Smooth muscle cell (in vitro differentiated cells): ENCODE data around the gene LAMC1. TPM values are rescaled to one million over a fixed set of nuclear protein-coding genes. Genes with fewer than 3 reads are reported as not detected.

Source experiments
- DNase-seq: peaks from one replicate; lab custom pipeline; 2025; ENCODE audit not compliant: unreplicated experiment; lab: John Stamatoyannopoulos, UW
- H2AFZ ChIP-seq: fragments of 200-600 bp; sonication (generic); 2 replicates; pipeline ENCODE4 v1.6.0; 2016; ENCODE audit warnings: antibody characterized with exemption, low read depth, mild to moderate bottlenecking
- H3F3A ChIP-seq: fragments of 200-600 bp; sonication (generic); 2 replicates; pipeline ENCODE4 v1.6.0; 2017; ENCODE audit warnings: antibody characterized with exemption, low read depth
- H3K27ac ChIP-seq: fragments of 200-600 bp; sonication (generic); 2 replicates; pipeline ENCODE4 v1.5.1; 2016; ENCODE audit warnings: low read depth, mild to moderate bottlenecking
- H3K27me3 ChIP-seq: fragments of 200-600 bp; sonication (generic); 2 replicates; pipeline ENCODE4 v1.6.1; 2016; ENCODE audit warnings: low read depth, mild to moderate bottlenecking
- H3K36me3 ChIP-seq: fragments of 200-600 bp; sonication (generic); 2 replicates; pipeline ENCODE4 v1.5.1; 2016; ENCODE audit warnings: low read depth
- H3K4me1 ChIP-seq: fragments of 200-600 bp; sonication (generic); 2 replicates; pipeline ENCODE4 v1.5.1; 2016; ENCODE audit warnings: low read depth
- H3K4me2 ChIP-seq: fragments of 200-600 bp; sonication (generic); 2 replicates; pipeline ENCODE4 v1.6.0; 2016; ENCODE audit warnings: mild to moderate bottlenecking
- H3K4me3 ChIP-seq: fragments of 200-600 bp; sonication (generic); 2 replicates; pipeline ENCODE4 v1.5.1; 2016; ENCODE audit warnings: mild to moderate bottlenecking
- H3K79me2 ChIP-seq: fragments of 200-600 bp; sonication (generic); 2 replicates; pipeline ENCODE4 v1.6.0; 2016; ENCODE audit warnings: low read depth, mild to moderate bottlenecking
- H3K9ac ChIP-seq: fragments of 200-600 bp; sonication (generic); 2 replicates; pipeline ENCODE4 v1.6.0; 2016; ENCODE audit warnings: low read depth
- H3K9me3 ChIP-seq: fragments of 200-600 bp; sonication (generic); replicated peaks from 2 replicates; pipeline ENCODE4 v1.5.1; 2016; ENCODE audit warnings: low read depth
- H4K20me1 ChIP-seq: fragments of 200-600 bp; sonication (generic); 2 replicates; pipeline ENCODE4 v1.6.0; 2016; ENCODE audit warnings: low read depth
- CTCF ChIP-seq: fragments of 200-600 bp; sonication (generic); IDR thresholded peaks from 2 replicates; pipeline ENCODE4 v1.5.1; 2017; ENCODE audit warnings: borderline replicate concordance, mild to moderate bottlenecking, antibody characterized with exemption; ENCODE audit not compliant: insufficient read depth, poor library complexity, severe bottlenecking
- WGBS: methylation state at CpG from one replicate; pipeline ENCODE4 v1.1.7; 2016; ENCODE audit warnings: low lambda C conversion rate; 5-methylcytosine and 5-hydroxymethylcytosine counted together
- polyA plus RNA-seq: library from polyadenylated mRNA; unstranded; fragments of >200 nt; fragmentation: Nextera tagmentation; extraction: Ambion mirVana; gene quantifications from 2 replicates; pipeline ENCODE4 v1.2.1, GENCODE V29; 2016
- total RNA-seq: library from RNA; depleted of rRNA; stranded (reverse); fragments of >200 nt; gene quantifications from 2 replicates; pipeline ENCODE4 v1.2.3, GENCODE V29; 2014

Gene LAMC1
- total and polyA plus RNA-seq, 2 experiments from 2014 or later, result 64.9 to 137 TPM

- H3F3A ChIP-seq, result peaks cover 6% of the 10 kb centered on the region
- DNase-seq, result no peak
- no peak overlapping the region for H2AFZ ChIP-seq
- no peaks in the 10 kb centered on the region for H3K36me3 ChIP-seq
- H3K27ac ChIP-seq, result peak overlapping the region; percentile 90
- WGBS, result 62% methylated on average over 5 of the region's 5 CpGs
- peaks cover 68% of the 10 kb centered on the region for H4K20me1 ChIP-seq
- H3K9ac ChIP-seq, result peak overlapping the region; percentile 7
- no peaks in the 10 kb centered on the region for H3K27me3 ChIP-seq
- H3K79me2 ChIP-seq, result peaks cover 96% of the 10 kb centered on the region
- no peaks in the 10 kb centered on the region for H3K9me3 ChIP-seq
- no peak for TF ChIP-seq CTCF
- H3K4me3 ChIP-seq, result no peak overlapping the region
- peak overlapping the region; percentile 37 for H3K4me2 ChIP-seq
- peaks cover 45% of the 10 kb centered on the region for H3K4me1 ChIP-seq
Observed at GRCh38 chr1:183032122-183032921, 9.1 kb downstream of the LAMC1 start.

- Histone ChIP-seq H3K9me3 (no peaks in the 10 kb centered on the region), H2AFZ (no peak overlapping the region), H3F3A (peaks cover 9% of the 10 kb centered on the region), H3K4me3 (no peak overlapping the region), H3K27me3 (no peaks in the 10 kb centered on the region), H3K36me3 (no peaks in the 10 kb centered on the region), H3K4me1 (peaks cover 40% of the 10 kb centered on the region), H3K4me2 (no peak overlapping the region), H3K79me2 (peaks cover 96% of the 10 kb centered on the region), H3K27ac (peak overlapping the region; percentile 43), H4K20me1 (peaks cover 70% of the 10 kb centered on the region), H3K9ac (no peak overlapping the region)
- DNase-seq, result no peak
- no peak for TF ChIP-seq CTCF
- WGBS, result 73% methylated on average over 2 of the region's 2 CpGs
Observed at GRCh38 chr1:183033205-183033604, 10.0 kb downstream of the LAMC1 start.

- Histone ChIP-seq H3K79me2 (peaks cover 95% of the 10 kb centered on the region), H4K20me1 (peaks cover 75% of the 10 kb centered on the region), H3K4me1 (peaks cover 45% of the 10 kb centered on the region), H3K9ac (no peak overlapping the region), H3K4me2 (no peak overlapping the region), H3F3A (peaks cover 14% of the 10 kb centered on the region), H3K4me3 (no peak overlapping the region), H2AFZ (no peak overlapping the region), H3K27ac (no peak overlapping the region), H3K9me3 (no peaks in the 10 kb centered on the region), H3K27me3 (no peaks in the 10 kb centered on the region), H3K36me3 (no peaks in the 10 kb centered on the region)
- TF ChIP-seq CTCF, result no peak
- 67% methylated on average over 3 of the region's 3 CpGs for WGBS
- DNase-seq, result no peak
Observed at GRCh38 chr1:183034682-183035081, 11.5 kb downstream of the LAMC1 start.
